Cerebellar nuclear complex (tissue), 1 donor: ENCODE measurements around the gene PFKFB1.

Experiments
- DNase-seq, 2 experiments: peaks; one replicate each; lab custom pipeline; 2025; lab: John Stamatoyannopoulos, UW

The PFKFB1 gene

DNA sequence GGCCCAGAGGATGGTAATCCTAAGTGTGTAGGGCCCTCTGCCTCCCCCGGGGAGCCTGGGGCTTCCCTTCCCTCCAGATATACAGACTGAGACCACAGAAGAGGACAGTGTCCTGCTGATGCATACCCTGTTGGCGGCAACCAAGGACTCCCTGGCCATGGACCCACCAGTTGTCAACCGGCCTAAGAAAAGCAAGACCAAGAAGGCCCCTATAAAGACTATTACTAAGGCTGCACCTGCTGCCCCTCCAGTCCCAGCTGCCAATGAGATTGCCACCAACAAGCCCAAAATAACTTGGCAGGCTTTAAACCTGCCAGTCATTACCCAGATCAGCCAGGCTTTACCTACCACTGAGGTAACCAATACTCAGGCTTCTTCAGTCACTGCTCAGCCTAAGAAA lies 71.4 kb downstream of the PFKFB1 start:
- DNase-seq: no peak

DNA sequence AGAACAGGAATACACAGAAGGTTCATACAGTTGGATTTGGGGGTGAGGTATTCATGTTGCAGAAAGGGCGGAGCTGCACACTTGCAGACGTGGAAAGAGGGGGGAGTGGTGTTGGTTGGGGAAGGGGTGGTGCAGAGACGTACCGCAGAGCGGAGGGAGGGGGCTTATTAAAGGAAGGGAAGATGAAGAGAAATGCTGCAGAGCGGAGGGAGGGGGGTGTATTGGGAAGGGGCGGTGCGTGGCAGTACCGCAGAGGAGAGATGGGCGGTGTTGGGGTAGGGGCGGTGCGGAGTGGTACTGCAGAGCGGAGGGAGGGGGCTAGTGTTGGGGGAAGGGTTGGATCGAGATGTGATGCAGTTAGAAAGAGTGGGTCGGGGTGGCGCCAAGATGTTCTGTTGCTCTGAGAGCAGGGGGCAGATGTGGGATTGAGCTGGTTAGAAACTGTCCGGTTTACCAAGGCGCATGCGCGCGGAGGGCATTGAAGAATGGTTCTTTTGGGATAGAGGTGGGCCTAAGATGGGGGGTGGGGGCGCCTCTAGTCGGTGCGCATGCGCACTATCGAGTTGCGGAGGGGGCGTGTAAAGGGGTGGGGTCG lies 72.5 kb downstream of the PFKFB1 start:
- DNase-seq: no peak

DNA sequence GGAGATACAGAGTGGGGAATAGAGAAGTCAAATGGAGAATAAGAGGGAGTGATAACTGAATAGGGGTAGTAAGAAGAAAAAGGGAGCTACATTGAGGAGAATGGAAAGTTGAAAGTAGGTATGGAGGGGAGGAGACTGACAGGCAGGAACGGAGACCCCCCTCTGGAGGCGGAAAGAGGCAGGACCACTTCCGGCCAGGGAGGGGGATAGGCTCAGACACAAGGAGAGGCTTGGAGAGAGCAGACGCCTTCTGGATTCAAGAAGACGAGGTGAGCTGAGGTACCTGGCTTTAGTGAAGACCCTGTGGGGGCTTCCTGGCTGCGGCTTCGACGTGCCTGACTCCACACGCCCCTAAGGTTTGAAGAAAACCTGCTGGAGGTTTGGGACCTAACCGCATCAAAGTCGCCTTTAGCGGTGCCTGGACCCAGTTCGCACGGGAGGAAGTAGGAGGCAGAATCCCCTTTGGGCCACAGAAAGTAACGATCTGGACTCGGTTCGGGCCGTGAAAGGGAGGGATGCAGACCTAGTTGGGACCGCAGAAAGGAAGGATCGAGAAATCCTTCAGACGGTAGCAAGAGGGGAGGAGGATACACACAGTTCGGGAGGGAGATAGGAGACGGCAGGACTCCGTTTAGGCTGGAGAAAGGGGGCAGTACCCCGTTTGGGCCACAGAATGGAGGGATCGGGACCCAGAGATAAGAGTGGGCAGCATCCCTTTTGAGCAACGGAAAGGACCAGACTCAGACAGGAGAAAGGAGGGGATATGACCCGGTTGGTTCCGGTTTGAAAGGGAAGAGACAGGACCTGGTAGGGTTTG lies 73.2 kb downstream of the PFKFB1 start, which contains the start of gene TRO:
Gene TRO (plus strand): TSS at position 215 of the 817 bp plus-strand sequence. CDS start 1,423 bp downstream, outside the sequence.
- peak in 1 of 2 experiments; percentile 1 for DNase-seq

GRCh38 chrX:54909941-54910340 lies 84.0 kb downstream of the PFKFB1 start:
- no peak for DNase-seq

DNA sequence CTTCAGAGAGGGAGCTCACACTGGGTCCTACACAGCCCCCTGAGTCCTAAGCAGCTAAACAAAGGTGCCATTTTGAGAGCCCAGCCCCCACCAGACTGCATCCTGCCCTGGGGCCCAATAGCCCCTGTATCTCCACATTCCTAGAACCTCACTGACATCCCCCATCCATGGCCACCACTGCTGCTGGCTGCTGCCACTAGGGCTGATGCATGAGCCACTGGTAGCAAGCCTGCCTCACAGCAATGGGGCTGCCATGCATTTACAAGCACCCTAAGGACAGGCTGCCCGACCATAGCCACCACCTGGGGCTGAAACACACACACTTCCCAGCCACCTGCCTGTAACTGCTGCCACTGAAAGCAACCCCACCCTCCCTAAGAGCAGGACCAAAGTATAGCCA lies 99.8 kb downstream of the PFKFB1 start:
- no peak for DNase-seq

GRCh38 chrX:54891573-54891972 lies 102.4 kb downstream of the PFKFB1 start:
- DNase-seq: no peak

DNA sequence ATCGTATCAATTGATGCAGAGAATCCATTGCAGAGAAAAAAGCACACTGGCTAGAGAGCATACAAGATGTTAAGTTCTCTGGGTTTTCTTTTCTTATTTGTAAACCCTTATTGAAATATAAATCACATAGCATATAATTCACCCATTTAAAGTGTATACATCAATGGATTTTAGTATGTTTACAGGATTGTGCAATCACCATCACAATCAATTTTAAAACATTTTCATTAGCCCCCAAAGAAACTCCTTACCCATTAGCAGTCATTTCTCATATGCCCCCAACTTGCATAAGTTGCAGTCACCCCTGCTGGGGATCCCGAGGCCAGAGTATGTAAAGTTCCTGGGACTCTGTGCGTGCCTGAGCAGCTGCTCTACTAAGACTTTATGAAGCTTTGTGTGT lies 108.2 kb downstream of the PFKFB1 start:
- DNase-seq: no peak
